Endothelial cell of umbilical vein (primary cell): ENCODE measurements around the gene DYNLT1. TPM values are rescaled to one million over a fixed set of nuclear protein-coding genes. Genes with fewer than 3 reads are reported as not detected.

Experiments used
- BruUV-seq: library from RNA; stranded (reverse); fragments of 400-500 nt; replicated peaks from 2 replicates; lab custom pipeline; 2021; lab: Mats Ljungman, UMichigan
- CTCF ChIA-PET: fragments of 300-600, 350-600 bp; sonication (Branson Sonifier 250); formaldehyde crosslinking; loops from one replicate; lab custom pipeline; 2021; ENCODE audit warnings: antibody characterized with exemption, inconsistent platforms; lab: Charles Lee
- POLR2A ChIA-PET: fragments of 300-600, 350-600 bp; sonication (Branson Sonifier 250); formaldehyde crosslinking; loops from one replicate; lab custom pipeline; 2021; ENCODE audit warnings: antibody characterized with exemption, inconsistent platforms; lab: Charles Lee
- DNase-seq: peaks from one replicate; pipeline ENCODE4 v3.0.0-alpha.2; 2011; ENCODE audit warnings: low read depth, low spot score
- FAIRE-seq: peaks from 2 replicates; lab custom pipeline; 2011; peaks lifted over from hg19 to GRCh38; lab: Jason Lieb, UNC
- H2AFZ ChIP-seq: 2 replicates; pipeline ENCODE4 v1.6.0; 2012; ENCODE audit warnings: low read depth, low read length, control low read depth, inconsistent platforms
- H3K27ac ChIP-seq: 2 replicates; pipeline ENCODE4 v1.5.1; 2011; ENCODE audit warnings: low read depth, mild to moderate bottlenecking, control low read depth, low read length, moderate library complexity; ENCODE audit not compliant: insufficient read depth
- H3K27me3 ChIP-seq, 2 experiments: 2 replicates each; pipeline versions ENCODE4 v1.6.0 to v1.6.1; 2011; ENCODE audit warnings: low read length in 2 of 2, mixed read lengths in 1 of 2; ENCODE audit not compliant: control insufficient read depth in 2 of 2, insufficient read depth in 2 of 2
- H3K36me3 ChIP-seq, 2 experiments: 2 replicates in 1 of 2; 3 replicates in 1 of 2; pipeline ENCODE4 v1.5.1; 2011; ENCODE audit warnings: low read length in 2 of 2, mild to moderate bottlenecking in 1 of 2, moderate library complexity in 1 of 2; ENCODE audit not compliant: control insufficient read depth in 2 of 2, insufficient read depth in 2 of 2; ENCODE audit errors: extremely low read depth in 1 of 2
- H3K4me1 ChIP-seq: 3 replicates; pipeline ENCODE4 v1.5.1; 2011; ENCODE audit warnings: mild to moderate bottlenecking, low read length; ENCODE audit not compliant: control insufficient read depth, insufficient read depth; ENCODE audit errors: extremely low read depth
- H3K4me2 ChIP-seq: 2 replicates; pipeline ENCODE4 v1.6.1; 2011; ENCODE audit warnings: low read length, control low read depth, mixed read lengths; ENCODE audit not compliant: insufficient read depth
- H3K4me3 ChIP-seq, 3 experiments: fragments of 200-600 bp in 1 of 3; sonication (generic), shearing (Covaris generic) in 1 of 3; replicated peaks in 1 of 3; 2 replicates each; pipeline ENCODE4 v1.5.1; 2011 to 2016; ENCODE audit warnings: control low read depth in 3 of 3, low read length in 3 of 3, mild to moderate bottlenecking in 2 of 3, inconsistent platforms in 1 of 3, low read depth in 1 of 3, moderate library complexity in 1 of 3; ENCODE audit not compliant: insufficient read depth in 1 of 3
- H3K79me2 ChIP-seq: 2 replicates; pipeline ENCODE4 v1.6.0; 2012; ENCODE audit warnings: low read length, inconsistent platforms; ENCODE audit not compliant: control insufficient read depth, insufficient read depth
- H3K9ac ChIP-seq: replicated peaks from 2 replicates; pipeline ENCODE3; 2011; ENCODE audit warnings: low read length, control low read depth; ENCODE audit not compliant: insufficient read depth; ENCODE audit errors: extremely low read depth
- H3K9me1 ChIP-seq: replicated peaks from 3 replicates; pipeline ENCODE4 v1.6.0; 2011; ENCODE audit warnings: mild to moderate bottlenecking, low read length; ENCODE audit not compliant: control insufficient read depth, insufficient read depth; ENCODE audit errors: extremely low read depth
- H3K9me3 ChIP-seq: replicated peaks from 2 replicates; pipeline ENCODE4 v1.5.1; 2012; ENCODE audit warnings: low read length, inconsistent platforms; ENCODE audit not compliant: control insufficient read depth, insufficient read depth
- H4K20me1 ChIP-seq: replicated peaks from 2 replicates; pipeline ENCODE3; 2011; ENCODE audit warnings: mild to moderate bottlenecking, low read length; ENCODE audit not compliant: control insufficient read depth, insufficient read depth; ENCODE audit errors: extremely low read depth
- EZH2 ChIP-seq: IDR thresholded peaks from 2 replicates; pipeline ENCODE4 v1.6.1; 2012; ENCODE audit warnings: borderline replicate concordance, low read depth, mild to moderate bottlenecking, moderate library complexity, low read length, inconsistent platforms; ENCODE audit not compliant: severe bottlenecking
- FOS ChIP-seq: IDR thresholded peaks from 2 replicates; pipeline ENCODE4 v1.6.1; 2011; ENCODE audit warnings: mild to moderate bottlenecking, low read length, moderate library complexity, borderline replicate concordance; ENCODE audit not compliant: insufficient read depth
- GATA2 ChIP-seq: IDR thresholded peaks from 2 replicates; pipeline ENCODE4 v1.7.0; 2011; ENCODE audit warnings: low read depth, mild to moderate bottlenecking, moderate library complexity, mixed read lengths, low read length; ENCODE audit not compliant: insufficient read length, insufficient read depth
- JUN ChIP-seq: IDR thresholded peaks from 2 replicates; pipeline ENCODE4 v1.6.1; 2011; ENCODE audit warnings: borderline replicate concordance, low read depth; ENCODE audit not compliant: insufficient read length, insufficient read depth
- MAX ChIP-seq: IDR thresholded peaks from 2 replicates; pipeline ENCODE4 v1.6.1; 2011; ENCODE audit not compliant: insufficient read depth, insufficient read length
- MYC ChIP-seq: IDR thresholded peaks from one replicate; pipeline ENCODE4 v1.6.1; 2011; ENCODE audit warnings: mild to moderate bottlenecking, low read depth, low read length
- POLR2A ChIP-seq: IDR thresholded peaks from 2 replicates; pipeline ENCODE4 v1.6.1; 2012; ENCODE audit warnings: low read depth, mild to moderate bottlenecking, control low read depth, low read length
- POLR2AphosphoS5 ChIP-seq: IDR thresholded peaks from 2 replicates; pipeline ENCODE4 v1.6.1; 2012; ENCODE audit warnings: low read depth, mild to moderate bottlenecking, control low read depth, low read length, moderate library complexity; ENCODE audit not compliant: insufficient read depth
- dilution Hi-C: fragments of 300-500 bp; cut with MboI; formaldehyde crosslinking; loops from one replicate; pipeline ENCODE4 v1.15.0; 2019; ENCODE audit warnings: low sequenced_read_pairs; ENCODE audit not compliant: extremely low pct_ligation_motif_present
- intact Hi-C: fragments of 100-400 bp; cut with micrococcal nuclease; formaldehyde crosslinking; loops from one replicate; pipeline ENCODE4 v1.10.0; 2022
- polyA plus RNA-seq, 4 experiments: library from polyadenylated mRNA; depleted of rRNA in 3 of 4; stranded (reverse) in 3 of 4; unstranded in 1 of 4; fragments of >200 nt; gene quantifications; 2 replicates each; pipeline versions ENCODE4 v1.2.1 to v1.2.3, GENCODE V29; 2011 to 2012; ENCODE audit warnings: missing spikeins in 1 of 4
- total RNA-seq: library from RNA; stranded (reverse); gene quantifications from 2 replicates; pipeline ENCODE4 v1.2.3, GENCODE V29; 2021
- TF ChIP-seq, protein P1 (sequence below), 2 donors: IDR thresholded peaks; 1 replicate in 1 of 2; 2 replicates in 1 of 2; pipeline ENCODE4 v1.5.1; 2011; ENCODE audit warnings: low read length in 2 of 2, mild to moderate bottlenecking in 2 of 2, moderate library complexity in 2 of 2, control low read depth in 1 of 2, inconsistent platforms in 1 of 2, low read depth in 1 of 2; ENCODE audit not compliant: insufficient read depth in 1 of 2; ENCODE audit errors: extremely low read depth in 1 of 2

Gene DYNLT1
- total and polyA plus RNA-seq, 2 donors (not counting 3 experiments of a cell fraction or from before 2014, with no cell fraction given): 162 to 267 TPM

DNA sequence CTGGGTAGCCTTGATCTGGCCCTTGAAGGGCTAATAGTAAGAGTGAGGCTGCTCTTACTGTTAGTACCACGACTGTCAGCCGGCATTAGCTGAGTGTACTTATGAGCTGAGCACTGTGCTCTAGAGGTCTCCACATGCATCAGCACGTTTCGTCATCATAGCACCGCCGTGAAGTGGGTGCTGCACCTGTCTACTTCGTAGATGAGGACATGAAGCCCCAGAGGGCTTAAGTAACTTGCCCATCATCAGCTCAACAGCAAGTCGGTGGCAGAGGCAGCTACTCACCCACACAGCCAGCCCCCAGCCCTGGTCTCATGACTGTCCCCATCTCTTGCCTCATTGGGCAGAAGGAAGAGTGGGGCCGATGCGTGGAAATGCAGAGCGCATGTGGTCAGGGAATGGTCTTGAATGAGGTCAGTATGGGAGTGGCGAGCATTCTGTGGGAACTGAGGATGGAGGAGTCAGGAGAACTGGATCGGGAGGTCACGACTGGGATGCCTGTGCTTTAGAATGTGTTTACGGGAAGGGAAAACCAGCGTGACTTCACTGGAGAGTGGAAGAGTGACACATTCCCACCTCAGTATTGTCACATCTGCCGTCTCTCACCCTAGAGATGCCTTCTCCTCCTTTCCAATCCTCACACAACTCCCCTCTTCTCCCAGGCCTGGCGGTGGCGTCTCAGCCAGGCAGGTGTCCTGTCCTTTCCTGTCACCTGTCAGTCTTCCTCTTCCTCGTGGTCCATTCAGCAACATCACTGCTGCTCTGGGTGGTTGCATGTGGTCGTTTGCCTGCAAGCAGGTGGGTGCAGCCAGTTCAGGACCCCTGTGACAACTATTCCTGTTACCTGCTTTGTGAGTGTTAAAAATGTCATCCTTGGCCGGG is 11.3 kb upstream of the DYNLT1 start:
- Histone ChIP-seq H3K4me2 (no peak overlapping the region), H3K4me3 (no peak overlapping the region), H3K4me1 (peaks cover 5% of the 10 kb centered on the region), H4K20me1 (no peaks in the 10 kb centered on the region), H3K9ac (no peak overlapping the region), H3K9me1 (no peaks in the 10 kb centered on the region), H3K27me3 (no peaks in the 10 kb centered on the region), H3K9me3 (no peaks in the 10 kb centered on the region), H2AFZ (no peak overlapping the region), H3K36me3 (no peaks in the 10 kb centered on the region), H3K79me2 (no peaks in the 10 kb centered on the region), H3K27ac (no peak overlapping the region)
- DNase-seq (no peak), FAIRE-seq (no peak)
- BruUV-seq: no TSS peak
- dilution Hi-C loops: no loop called here
- POLR2A ChIA-PET: no interaction called here
- intact Hi-C loops: no loop called here
- CTCF ChIA-PET: interaction anchor here (1.7 kb wide), 1 partner anchor 441 kb away, joined by 6 read pairs; no protein-coding TSS in a partner anchor
- TF ChIP-seq POLR2A (no peak), POLR2AphosphoS5 (no peak), JUN (no peak), MYC (no peak), FOS (no peak), GATA2 (no peak), MAX (no peak), EZH2 (no peak)
- TF ChIP-seq, protein P1, sequence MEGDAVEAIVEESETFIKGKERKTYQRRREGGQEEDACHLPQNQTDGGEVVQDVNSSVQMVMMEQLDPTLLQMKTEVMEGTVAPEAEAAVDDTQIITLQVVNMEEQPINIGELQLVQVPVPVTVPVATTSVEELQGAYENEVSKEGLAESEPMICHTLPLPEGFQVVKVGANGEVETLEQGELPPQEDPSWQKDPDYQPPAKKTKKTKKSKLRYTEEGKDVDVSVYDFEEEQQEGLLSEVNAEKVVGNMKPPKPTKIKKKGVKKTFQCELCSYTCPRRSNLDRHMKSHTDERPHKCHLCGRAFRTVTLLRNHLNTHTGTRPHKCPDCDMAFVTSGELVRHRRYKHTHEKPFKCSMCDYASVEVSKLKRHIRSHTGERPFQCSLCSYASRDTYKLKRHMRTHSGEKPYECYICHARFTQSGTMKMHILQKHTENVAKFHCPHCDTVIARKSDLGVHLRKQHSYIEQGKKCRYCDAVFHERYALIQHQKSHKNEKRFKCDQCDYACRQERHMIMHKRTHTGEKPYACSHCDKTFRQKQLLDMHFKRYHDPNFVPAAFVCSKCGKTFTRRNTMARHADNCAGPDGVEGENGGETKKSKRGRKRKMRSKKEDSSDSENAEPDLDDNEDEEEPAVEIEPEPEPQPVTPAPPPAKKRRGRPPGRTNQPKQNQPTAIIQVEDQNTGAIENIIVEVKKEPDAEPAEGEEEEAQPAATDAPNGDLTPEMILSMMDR (IDR thresholded peaks at IDR 0.05; ENCODE audit: extremely low read depth in 1 of 2, insufficient read depth in 1 of 2, low read depth in 1 of 2, low read length in 2 of 2): no peak
